GM18520 (cell line): Measurements from ENCODE around the gene GNAO1.

ENCODE experiments used
- ATAC-seq: cut with Tn5 transposase; IDR thresholded peaks from one replicate; pipeline ENCODE4 v1.9.1; 2021; ENCODE audit not compliant: unreplicated experiment

The GNAO1 gene

DNA sequence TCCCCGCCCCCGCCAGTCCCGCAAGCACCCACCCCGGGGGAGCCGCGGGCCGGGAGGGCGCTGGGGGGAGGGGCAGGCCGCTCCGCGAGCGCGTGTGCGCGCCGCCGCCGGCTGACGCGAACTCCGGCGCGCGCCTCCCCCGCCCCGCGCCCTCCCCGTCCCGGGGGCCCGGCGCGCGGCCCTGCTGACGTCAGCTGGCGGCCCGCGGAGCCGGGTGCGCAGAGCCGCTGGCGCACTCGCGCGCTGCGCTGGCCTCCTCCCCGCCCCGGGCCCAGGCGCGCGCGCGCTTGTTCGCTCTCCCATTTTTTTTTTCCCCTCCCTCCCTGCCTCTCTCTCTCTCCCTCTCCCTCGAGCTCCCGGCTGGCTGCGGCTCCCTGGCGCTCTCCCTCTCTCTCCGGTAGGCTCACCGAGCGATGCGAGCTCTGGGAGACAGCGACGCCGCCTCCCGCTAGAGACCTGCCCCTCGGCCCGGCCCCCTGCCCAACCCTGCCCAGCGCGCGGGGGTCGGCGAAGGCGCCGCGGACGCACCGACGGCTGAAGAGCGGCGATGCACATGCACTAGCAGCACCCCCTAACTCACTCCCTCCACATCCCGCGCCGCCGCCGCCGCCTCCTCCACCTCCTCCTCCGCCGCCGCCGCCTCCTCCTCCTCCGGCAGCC lies at the start of gene GNAO1:
Gene GNAO1 (plus strand): TSS at position 334 of the 660 bp plus-strand sequence. CDS start 747 bp downstream, outside the sequence.
- no peak for ATAC-seq

DNA sequence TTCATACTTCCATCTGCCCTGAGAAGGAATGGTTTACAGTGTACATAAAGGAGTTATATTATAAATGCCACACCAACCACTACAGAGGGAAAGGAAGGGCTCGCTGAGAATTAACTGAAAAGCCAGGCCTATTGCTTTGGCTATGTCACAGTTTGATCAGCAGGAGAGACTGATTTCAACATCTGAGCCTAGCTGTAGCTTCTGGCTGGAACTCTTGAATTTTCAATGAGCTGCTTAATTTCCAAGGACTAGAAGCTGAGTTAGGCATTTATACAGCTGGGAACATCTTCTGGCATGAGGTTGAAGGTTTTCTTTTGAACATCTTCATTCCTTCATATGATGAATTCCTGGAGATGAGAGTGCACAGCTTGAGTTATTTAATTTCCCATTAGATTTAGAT lies 47.6 kb upstream of the GNAO1 start:
- ATAC-seq: no peak

DNA sequence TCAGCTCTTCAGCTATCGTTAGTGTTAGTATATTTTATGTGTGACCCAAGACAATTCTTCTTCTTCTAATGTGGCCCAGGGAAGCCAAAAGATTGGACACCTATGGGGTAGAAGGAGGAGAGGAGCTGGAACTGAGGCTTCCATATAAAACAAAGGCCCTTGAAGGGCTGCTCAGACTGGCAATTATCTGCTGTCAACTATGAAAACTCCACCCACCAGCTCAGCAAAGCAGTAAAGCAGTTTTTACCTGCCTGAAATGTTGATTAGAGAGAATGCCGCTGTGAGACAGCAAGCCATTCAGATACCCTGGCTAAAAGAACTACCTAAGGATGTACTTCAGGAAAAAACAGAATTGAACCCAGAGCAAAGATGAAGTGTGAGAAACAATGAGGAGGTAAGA lies 45.9 kb upstream of the GNAO1 start:
- ATAC-seq: no peak

DNA sequence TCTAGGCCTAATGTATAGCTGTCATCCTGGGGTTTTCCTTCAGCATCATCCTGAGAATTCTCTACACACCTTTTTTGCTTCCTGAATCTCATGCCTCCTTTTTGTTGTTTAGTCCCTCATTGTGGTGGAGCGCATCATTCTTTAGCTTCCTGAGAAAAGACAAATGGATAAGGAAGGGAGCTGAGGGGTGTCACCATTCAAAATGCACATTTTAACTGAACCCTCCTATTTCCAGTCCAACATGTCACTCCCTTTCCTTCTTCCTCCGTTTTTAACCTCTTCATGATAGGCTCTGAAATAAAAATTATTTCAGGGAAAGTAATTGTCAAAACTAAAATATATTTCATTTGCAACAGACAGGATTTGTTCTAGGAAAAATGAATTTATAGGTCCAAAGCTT lies 39.7 kb upstream of the GNAO1 start:
- ATAC-seq: no peak

DNA sequence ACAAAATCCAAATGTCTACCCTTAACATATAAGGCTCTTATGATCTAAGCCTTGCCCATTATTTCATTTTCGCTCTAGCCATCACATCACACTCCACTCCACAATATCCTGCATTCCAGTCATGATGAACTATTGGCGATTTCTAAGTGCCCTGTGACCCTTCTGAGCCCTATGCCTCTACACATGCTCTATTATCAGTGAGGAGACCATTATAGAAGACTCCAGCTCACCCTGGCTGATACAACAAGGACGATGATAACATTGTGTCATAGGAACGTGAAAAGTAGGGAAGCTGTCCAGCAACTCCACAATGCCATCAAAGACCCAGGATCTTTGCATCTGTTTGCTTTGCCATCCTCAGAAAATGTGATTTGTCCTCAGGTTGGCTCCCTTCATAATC lies 29.6 kb upstream of the GNAO1 start:
- ATAC-seq: no peak

DNA sequence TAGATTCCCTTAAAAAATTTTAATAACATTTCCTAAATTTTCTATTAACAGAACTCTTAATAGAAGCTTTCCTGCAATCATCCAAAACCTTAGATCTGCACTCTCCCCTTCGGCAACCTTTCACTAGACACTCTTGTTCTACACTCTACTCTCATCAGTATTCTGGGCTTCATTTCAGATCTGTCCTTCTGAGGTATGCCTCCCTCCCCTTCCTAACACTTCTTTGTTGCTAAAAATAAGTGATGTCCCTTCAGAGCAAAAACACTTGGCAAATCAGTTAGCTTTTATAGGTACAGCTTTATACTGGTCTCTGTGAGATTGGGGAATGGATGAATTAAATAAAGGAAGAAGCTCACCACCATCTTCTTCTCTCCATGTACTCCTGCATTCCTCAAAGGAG lies 28.2 kb upstream of the GNAO1 start:
- no peak for ATAC-seq

DNA sequence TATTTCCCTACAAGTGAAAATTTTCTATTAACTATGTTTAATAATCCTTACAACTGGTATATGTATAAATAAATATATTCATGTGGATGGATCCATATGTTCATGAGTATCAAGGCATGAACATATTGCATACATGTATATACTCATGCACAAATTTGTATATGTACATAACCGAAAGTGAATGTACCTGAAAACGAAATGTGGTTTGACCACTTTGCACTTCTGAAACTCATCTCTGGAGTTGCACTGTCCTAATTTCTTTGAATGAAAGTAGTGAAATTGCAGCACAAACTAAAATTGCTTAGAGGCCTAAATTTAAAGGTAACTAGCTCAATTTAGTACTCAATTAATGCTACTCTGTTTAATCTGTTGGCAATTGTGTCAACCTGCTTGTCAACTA lies 27.4 kb upstream of the GNAO1 start:
- peak; percentile 52 for ATAC-seq

DNA sequence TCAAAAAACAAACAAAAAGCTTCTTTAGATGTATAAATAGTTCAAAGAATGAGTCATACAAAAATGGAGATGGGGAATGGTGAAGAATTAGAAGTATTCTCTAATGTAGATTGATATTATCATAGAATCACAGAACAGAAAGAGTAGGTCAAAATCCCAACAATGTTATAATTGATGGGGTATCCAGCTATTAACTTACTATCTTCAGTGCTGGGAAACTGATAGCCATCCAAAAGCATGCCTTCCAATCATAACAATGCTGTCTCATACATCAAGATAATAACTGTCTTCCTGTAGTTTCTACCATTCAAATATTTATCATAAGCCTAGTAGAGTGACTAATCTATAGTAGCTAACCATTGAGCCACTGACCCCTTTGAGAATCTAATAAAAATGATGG lies 26.7 kb upstream of the GNAO1 start:
- ATAC-seq: no peak

DNA sequence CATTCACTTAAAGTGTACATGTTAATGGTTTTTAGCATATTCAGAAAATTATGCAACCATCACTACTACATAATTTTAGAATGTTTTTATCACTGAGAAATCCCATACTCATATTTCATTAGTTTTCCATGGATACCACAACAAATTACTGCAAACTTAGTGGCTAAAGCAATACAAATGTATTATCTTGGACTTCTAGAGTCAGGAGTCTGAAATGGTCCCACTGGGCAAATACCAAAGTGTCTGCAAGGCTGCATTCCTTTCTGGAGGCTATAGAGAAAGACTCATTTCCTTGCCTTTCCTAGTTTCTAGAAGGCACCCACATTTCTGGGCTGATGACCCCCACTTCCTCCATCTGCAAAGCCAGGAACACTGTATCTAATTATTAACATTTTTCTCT lies 16.9 kb upstream of the GNAO1 start:
- ATAC-seq: no peak

DNA sequence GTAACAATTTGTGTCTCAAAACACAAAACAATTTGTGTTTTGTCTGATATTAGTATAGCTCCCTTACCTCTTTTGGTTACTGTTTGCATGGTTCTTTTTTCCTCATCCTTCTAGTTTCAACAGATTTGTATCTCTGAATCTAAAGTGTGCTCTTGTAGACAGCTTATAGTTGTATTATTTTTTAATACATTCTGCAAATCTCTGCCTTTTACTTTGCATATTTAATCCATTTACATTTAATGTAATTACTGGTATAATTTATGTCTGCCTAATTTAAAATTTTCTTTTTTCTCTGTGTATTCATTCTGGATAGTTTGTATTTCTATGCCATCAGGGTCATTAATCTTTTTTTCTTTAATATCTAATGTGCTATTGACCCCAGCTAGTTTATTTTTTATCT lies 9.9 kb upstream of the GNAO1 start:
- ATAC-seq: no peak

DNA sequence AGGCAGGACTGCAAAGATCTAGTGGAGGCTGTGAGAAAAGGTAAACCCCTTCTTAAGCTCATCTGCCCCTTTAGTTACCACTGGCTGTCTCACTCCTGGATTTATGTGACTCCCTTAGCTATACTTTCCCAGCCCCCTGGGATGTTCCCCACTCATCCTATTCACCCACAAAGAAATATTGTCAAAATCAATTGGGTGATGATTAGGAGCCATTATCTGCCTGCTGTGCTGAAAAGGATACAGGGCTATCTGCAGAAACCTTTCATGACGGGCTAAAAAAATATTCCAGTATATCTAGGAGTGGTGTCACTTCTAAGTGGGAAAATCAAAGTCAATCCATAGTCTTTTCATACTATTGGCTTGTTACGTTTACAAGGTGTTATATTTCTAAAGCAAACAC lies 8.0 kb upstream of the GNAO1 start:
- ATAC-seq: no peak

DNA sequence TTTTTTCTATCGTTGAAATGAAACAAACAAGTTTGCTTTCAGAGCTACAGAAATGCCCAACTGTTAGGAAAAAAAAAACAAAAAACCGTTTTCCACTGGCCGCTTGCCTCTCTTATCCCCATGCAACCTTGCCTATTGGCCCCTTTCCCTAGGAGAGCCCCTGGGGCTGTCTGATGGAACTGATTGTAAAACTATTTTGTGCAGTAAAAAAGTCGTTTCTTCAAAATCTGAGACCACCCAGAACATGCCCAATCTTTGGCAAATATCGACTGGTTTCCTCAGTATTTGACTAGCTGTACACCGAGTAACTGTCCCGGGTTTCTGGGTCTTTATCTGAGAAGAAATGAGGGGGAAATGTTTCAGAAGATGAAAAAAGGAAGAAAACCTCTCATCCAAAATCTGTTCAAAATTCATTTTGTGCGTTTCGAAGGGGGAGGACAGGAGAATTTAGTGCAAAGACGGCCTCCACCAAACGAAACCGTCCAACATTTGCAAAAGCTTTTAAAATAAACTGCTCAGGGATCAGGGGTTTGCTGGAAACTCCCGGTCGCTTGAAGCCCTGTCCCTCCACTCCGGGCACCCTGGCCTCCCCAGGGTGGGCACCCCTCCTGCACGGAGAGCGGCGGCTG lies 1.1 kb upstream of the GNAO1 start:
- no peak for ATAC-seq

DNA sequence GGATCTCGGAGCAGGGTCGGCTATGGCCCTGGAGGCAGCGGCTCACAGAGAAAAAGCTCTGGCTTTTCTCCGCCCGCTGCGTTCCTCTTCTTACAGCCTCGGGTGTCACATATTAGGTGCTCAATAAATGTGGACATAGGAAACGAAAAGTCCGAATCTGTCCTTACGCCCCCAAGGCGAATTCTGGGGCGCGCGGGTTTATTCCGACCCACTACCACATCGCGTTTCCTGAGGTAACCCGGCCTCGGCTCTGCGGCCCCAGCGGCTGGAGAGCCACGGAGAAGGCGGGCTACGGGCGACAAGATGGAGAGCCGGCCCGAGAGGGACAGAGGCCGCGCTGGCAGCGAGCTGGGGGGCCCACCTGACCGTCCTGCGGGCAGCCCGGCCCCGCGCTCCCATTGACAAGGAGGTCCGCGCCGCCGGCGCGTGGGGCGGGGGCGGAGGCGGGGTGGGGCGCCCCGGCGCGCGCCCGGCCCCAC lies 573 bp upstream of the GNAO1 start:
- no peak for ATAC-seq

DNA sequence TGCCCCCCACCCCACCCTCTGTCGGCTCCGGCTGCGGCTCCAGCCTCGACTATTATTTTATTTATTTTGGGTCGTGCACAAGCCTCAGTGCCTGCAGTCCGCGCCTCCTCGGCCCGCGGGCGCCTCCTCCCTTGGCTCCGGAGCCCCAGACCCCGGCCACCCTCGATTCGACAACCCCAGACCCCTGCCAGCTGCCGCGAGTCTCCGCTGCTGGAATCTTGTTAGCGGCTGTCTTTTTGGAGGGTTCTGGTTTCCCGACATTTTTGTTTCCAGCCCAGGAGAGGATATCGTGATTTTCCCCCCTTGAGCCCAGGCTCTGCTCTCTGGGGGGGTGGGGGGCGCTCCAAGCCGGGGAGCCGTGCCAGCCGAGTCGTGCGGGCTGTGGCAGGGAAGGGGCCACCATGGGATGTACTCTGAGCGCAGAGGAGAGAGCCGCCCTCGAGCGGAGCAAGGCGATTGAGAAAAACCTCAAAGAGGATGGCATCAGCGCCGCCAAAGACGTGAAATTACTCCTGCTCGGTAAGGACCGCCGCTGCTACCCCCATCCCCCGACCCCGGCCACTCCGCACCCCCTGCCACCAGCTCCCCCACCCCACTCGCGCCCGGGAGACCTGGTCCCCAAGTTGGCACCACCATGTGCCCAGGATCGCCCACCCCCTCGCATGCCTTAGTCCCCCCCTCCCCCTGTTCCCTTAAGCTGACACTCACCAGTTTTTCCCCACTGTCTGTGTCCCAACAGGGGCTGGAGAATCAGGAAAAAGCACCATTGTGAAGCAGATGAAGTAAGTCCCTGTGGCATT lies 746 bp downstream of the GNAO1 start:
- no peak for ATAC-seq

DNA sequence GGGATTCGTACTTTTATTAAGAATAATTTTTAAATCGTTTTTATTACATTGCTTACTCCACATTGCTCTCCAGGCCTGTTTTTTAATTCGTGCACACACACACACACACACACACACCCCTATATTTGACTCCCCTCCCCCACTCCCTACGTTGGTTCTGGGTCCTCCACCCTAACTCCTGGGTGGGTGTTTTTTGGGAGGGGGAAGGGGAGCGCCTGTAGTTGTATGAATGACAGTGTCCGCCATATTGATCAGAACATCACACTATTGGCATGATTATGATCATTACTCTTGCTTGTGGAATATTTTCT lies 1.3 kb downstream of the GNAO1 start:
- no peak for ATAC-seq

DNA sequence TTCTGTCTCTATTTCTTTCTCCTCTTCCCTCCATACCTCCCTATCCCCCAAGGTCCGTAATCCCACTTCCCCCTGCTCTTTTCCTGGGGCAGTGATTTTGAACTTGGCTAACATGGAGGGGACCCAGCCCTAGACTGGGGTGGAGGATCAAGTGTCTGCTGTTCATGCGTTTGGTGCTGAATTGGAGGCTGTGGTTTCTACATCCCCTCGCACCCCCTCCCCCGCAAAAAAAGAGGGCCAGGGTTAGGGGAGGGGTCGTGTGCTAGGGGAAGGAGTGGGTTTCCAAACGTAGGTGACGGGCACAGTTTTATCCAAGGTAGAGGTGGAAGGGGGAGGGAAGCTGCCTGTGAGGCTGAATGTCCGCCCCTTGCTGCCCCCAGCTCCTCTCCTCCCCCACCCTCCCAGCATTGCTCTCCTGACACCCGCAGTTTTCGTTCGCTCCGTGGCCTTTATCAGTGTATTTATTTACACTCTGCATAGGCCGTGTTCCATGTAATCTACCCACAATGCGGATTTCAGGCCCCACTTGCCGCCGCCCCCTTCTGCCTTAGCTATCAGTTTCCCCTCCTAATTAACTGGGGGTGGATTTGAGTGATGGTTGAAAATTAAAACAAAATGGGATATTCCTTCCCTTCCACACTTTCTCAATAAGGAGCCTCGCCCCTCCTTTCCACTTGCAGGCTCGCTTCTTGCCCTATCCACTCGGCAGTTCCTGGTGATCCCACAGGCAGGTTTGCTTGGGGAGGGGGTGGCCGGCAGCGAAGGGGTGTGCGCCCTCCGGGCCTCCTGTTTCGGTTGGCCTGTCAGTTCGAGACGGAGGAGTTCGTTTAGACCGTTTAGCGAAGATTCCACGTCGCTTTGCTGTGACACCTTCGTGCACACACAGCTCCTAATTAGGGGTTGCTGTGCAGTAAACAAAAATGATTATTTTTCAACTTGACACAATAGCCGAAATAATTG lies 2.0 kb downstream of the GNAO1 start:
- ATAC-seq: no peak

DNA sequence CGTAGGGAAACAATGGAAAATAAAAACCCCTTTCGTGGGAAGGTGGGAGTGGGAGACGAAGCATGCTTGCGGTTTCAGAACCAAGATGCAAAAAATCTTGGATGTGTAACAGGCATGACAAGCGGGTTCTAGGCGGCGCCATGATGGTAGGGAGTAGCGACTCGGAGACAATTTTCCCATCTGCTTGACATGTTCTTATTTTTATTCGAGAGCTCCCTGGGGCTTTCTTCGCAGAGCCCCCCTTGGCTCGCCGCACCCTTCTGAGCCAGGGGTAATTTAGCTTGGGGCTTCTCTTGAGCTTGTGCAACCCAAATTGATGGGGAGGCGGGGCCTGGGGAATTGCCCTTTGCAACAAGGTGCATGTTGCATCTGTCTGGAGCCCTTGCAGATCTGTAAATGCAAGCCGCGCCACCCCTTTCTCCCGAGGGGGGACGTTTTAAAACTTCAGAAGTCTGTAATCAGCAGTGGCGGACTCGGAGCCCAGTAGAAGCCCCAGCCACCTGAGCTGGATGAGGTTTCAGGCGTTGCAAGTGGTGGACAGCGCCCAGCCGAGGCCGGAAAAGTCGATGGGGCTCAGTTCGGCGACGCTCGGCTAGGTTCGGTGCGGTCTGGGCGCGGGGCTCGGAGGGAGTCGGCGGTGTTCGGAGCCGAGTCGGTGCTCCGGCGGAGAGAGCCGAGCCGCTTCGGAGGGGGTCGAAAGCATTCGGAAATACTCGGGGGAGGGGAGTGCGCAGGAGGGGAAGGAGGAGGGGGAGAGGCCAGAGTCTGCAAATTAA lies 2.9 kb downstream of the GNAO1 start:
- ATAC-seq: no peak

DNA sequence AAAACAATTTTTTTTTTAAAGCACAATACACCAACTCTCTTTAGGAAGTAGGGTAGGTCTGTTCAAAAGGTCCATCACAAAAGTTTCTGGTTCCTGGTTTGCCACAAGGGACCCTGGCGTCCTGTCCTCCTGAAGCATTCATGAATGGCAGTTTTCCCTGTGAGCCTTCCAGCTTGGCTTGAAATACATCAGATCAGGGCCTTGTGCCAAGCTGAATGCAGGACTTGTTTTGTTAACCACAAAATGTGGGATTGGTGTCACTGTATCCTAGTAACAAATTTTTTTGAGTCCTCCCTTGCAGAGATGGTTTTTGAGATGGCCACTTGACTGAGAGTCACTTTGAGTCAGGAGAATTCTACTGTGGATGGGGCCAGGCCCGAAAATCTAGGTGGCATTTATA lies 3.9 kb downstream of the GNAO1 start:
- no peak for ATAC-seq

DNA sequence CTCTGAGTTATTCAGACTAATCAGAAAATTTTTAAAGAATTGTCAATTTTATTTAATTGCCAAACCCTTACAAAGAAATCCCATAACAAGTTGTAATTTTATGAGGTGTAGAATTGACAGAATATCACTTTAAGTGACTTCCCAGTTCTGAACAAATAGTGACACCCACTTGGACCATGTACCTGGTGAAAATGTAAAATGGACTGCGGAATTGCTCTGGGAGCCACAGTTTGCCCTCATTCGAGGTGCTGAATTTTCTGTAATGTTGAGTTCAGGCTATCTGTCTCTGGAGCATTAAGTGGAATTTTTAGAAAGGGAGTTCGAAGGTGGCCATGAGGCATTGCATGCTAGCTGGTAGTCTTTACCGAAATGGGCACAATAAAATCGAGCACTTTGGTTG lies 5.1 kb downstream of the GNAO1 start:
- no peak for ATAC-seq

DNA sequence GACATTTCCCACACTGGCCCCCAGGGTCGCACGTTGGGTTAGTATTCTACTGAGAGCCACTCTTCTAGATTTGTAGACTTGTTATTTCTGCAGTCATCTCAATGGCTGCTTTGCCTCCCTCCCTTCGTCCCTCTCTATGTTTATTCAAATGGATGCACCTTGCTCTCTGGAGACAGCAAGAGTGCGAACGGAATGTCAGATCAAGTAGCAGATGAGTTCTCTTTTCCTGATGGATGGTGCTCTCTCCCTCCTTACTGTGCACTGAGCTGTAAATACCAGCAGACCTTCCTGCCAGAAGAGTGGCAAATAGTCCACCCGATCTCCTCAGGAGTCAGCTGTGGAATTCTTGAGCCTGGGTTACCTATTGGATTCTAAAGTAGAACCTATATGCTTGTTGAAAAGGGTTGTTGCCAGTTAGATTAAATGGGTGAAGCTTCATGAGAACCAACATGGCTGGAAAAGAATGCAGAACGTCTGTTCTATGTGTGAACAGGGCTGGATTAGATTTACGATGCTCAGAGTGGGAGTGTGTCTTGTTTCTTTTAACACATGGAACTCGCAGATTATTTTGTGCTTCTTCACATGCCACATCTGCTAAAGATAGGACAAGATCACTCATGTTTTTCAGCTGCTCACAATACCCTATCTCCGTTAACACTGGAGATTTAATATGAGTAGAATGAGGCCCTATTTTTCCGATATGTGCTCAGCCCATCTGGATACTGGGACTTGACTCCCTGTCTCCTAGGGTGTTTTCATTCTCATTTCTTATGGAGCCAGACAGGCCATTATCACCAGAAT lies 6.1 kb downstream of the GNAO1 start:
- no peak for ATAC-seq
